Measurements from ENCODE around the gene MTG2.

DNA sequence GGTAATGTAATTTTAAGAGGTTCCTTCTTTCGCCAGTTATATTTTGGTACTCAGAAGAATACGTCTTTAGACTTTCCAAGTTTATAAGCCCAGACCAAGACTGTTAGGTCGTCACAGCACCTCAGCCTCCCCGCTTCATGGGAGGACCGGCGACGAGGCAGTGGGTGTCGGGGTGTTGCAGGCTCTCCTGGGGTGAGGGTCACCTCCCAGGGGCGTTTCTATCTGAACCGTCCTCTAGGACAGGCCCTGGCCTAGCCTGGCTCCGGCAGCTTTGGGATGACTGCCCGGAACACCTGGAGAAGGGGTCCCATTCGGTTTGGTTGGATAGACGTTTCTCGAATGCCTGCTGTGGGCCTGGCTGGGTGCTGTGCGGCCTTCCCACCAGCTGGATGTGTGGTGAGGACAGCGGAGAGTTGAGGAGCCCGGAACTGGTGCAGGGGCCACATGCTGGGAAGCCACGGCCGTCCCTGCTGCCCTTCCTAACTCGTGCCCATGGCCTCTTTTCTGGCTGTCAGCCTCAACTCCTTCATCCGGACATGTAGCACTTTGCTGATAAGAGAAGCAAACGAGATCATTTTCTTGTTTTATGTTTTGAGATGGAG, 56.6 kb downstream of the MTG2 start:
- TF ChIP-seq, protein P1, sequence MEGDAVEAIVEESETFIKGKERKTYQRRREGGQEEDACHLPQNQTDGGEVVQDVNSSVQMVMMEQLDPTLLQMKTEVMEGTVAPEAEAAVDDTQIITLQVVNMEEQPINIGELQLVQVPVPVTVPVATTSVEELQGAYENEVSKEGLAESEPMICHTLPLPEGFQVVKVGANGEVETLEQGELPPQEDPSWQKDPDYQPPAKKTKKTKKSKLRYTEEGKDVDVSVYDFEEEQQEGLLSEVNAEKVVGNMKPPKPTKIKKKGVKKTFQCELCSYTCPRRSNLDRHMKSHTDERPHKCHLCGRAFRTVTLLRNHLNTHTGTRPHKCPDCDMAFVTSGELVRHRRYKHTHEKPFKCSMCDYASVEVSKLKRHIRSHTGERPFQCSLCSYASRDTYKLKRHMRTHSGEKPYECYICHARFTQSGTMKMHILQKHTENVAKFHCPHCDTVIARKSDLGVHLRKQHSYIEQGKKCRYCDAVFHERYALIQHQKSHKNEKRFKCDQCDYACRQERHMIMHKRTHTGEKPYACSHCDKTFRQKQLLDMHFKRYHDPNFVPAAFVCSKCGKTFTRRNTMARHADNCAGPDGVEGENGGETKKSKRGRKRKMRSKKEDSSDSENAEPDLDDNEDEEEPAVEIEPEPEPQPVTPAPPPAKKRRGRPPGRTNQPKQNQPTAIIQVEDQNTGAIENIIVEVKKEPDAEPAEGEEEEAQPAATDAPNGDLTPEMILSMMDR (conservative IDR thresholded peaks at IDR 0.05; ENCODE audit: low read depth, low read length) = no peak
- no peak for TF ChIP-seq POLR2A (IDR thresholded peaks at IDR 0.05; ENCODE audit: low read depth, low read length)
- no peak for TF ChIP-seq BHLHE40 (IDR thresholded peaks at IDR 0.05; ENCODE audit: low read depth, low read length)
- TF ChIP-seq MAFK (IDR thresholded peaks at IDR 0.05; ENCODE audit: low read depth, low read length) = no peak

Data from IMR-90 (cell line).